Measurements from ENCODE around the gene MYH9. TPM values are rescaled to one million over a fixed set of nuclear protein-coding genes. Genes with fewer than 3 reads are reported as not detected.

The MYH9 gene
- total and polyA plus RNA-seq, 4 experiments from 2014 or later, result 17.3 to 734 (median 597) TPM

DNA sequence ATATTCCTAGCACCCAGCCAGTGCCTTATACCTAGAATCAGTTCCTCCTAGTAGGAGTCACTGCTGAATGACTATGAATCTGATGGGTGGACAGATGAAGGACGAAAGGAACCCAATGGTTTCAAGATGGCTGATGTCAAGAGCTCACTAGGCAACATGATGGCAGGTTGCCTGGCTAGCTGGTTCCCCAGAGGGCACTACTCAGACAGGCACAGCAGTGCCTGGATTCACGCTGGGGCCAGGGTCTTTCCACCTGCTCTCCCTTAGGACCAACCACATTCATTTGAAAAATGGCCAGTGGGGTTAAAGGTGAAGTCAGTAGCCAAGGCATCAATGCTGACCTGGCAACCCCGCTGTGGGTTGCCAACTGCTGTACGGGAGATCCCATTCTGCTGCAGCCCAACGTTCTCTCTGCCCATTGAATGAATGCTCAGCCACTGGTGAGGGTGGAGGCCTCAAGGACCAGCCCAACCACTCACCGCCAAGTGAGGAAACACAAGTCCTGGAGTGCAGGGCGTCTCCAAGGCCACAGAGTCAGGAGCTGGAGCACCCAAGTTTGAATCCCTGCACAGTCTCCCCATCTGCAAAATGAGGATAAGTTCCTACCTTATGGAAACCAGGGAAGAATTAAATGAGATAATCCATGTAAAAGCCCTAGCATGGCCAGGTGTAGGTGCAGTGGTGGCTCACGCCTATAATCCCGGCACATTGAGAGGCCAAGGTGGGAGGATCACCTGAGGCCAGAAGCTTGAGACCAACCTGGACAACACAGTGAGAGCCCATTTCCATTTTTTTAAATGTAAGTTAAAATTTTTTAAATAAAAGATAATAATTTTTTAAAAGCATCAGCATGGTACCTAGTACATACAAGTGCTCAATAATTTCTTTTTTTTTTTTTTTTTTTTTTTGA, 12.4 kb downstream of the MYH9 start:
- ChIA-PET POLR2A (ENCODE audit: partially characterized antibody) (interaction anchor here (0.6 to 59.9 kb wide), 6 partner anchors 3 to 732 kb away, joined by 3 to 2535 read pairs (median 20); partner anchors contain the start of gene MYH9), CTCF (ENCODE audit: partially characterized antibody) (interaction anchor here (0.6 to 6.7 kb wide), 10 partner anchors 9 to 95 kb away, joined by 3 to 54 read pairs (median 11); no protein-coding TSS in a partner anchor)
- peaks cover 99% of the 10 kb centered on the region for H3K4me1 ChIP-seq (ENCODE audit: insufficient read depth, low read length)
- Mint-ChIP-seq H3K27ac (peak overlapping the region; percentile 90 to 97 (median 93)), H3K4me3 (peak overlapping the region; percentile 61 to 82 (median 77)), H3K4me1 (peaks cover 68 to 98% (median 85%) of the 10 kb centered on the region in 4 donors), H3K27me3 (no peaks in the 10 kb centered on the region), H3K9me3 (peaks cover 0 to 2% (median 0%) of the 10 kb centered on the region in 8 donors), H3K36me3 (peaks cover 43 to 62% of the 10 kb centered on the region in 2 donors)
- intact Hi-C loops (cut with micrococcal nuclease), result no loop called here
- peak overlapping the region; percentile 57 for H3K27ac ChIP-seq (ENCODE audit: low read depth, low read length)
- peak overlapping the region in 1 of 2 donors; percentile 21 for H3K4me3 ChIP-seq (ENCODE audit: low read length in 2 of 2)
- H3K9me3 ChIP-seq (ENCODE audit: control insufficient read depth in 1 of 2, low read length in 2 of 2), result no peaks in the 10 kb centered on the region
- peaks cover 6% of the 10 kb centered on the region for H3K36me3 ChIP-seq (ENCODE audit: insufficient read depth, low read length)
- no peak for DNase-seq
- no peaks in the 10 kb centered on the region for H3K27me3 ChIP-seq (ENCODE audit: insufficient read depth, low read length)

DNA sequence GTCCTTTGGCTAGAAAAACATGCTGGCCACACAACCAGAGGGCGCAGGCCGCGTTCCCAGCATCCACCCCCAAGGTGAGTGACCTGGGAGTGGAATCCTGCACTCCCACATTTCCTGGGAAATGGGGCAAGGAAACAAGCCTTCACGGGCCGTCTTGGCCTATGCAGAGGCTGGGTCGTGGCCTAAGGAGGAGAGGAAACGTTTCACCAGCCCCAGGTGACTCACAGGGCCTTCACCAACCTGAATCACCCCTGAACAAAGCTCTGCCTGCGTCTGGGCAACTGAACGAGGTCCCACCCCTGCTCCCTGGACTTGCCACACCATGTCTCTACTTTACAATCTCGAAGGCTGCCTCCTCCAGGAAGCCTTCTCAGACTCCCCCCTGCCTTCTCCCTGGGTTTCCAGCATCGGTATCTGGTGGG, 13.2 kb downstream of the MYH9 start:
- peaks cover 71 to 98% (median 86%) of the 10 kb centered on the region in 4 donors for H3K4me1 Mint-ChIP-seq
- CTCF ChIA-PET (ENCODE audit: partially characterized antibody), result interaction anchor here (0.6 to 3.2 kb wide), 2 partner anchors 10 to 37 kb away, joined by 3 to 12 read pairs; no protein-coding TSS in a partner anchor
- H3K27me3 Mint-ChIP-seq, result no peaks in the 10 kb centered on the region
- H3K9me3 ChIP-seq (ENCODE audit: control insufficient read depth in 1 of 2, low read length in 2 of 2), result no peaks in the 10 kb centered on the region
- H3K4me3 Mint-ChIP-seq, result peak overlapping the region; percentile 6 to 82 (median 77)
- peak in 2 of 5 donors; percentile 2 to 84 for DNase-seq
- no peak overlapping the region for H3K4me3 ChIP-seq (ENCODE audit: low read length in 2 of 2)
- H3K27me3 ChIP-seq (ENCODE audit: insufficient read depth, low read length), result no peaks in the 10 kb centered on the region
- peaks cover 6% of the 10 kb centered on the region for H3K36me3 ChIP-seq (ENCODE audit: insufficient read depth, low read length)
- peaks cover 99% of the 10 kb centered on the region for H3K4me1 ChIP-seq (ENCODE audit: insufficient read depth, low read length)
- POLR2A ChIA-PET (ENCODE audit: partially characterized antibody), result interaction anchor here (6.7 to 59.9 kb wide), 3 partner anchors 3 to 80 kb away, joined by 36 to 2535 read pairs (median 2535); partner anchors contain the start of gene MYH9
- peaks cover 43 to 59% of the 10 kb centered on the region in 2 donors for H3K36me3 Mint-ChIP-seq
- intact Hi-C loops (cut with micrococcal nuclease), result no loop called here
- H3K27ac ChIP-seq (ENCODE audit: low read depth, low read length), result peak overlapping the region; percentile 57
- H3K27ac Mint-ChIP-seq, result peak overlapping the region; percentile 90 to 95 (median 93)
- peaks cover 0 to 2% (median 0%) of the 10 kb centered on the region in 8 donors for H3K9me3 Mint-ChIP-seq

DNA sequence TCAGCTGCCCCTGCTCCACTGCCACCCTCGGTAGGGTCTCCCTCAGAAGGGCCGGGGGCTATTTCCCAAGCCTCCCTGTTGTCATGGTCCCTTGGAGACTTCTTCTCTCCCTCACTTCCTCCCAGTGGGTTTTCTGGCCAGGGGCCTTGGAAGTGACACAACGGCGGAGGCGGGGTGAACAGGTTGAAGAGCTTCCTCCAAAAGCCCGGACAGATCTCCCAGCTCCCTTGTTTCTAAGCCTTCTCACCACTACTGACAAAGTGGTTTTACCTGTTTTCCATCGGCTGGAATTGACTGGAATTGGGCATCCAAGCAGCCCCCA, 14.5 kb downstream of the MYH9 start:
- DNase-seq, result peak in 1 of 5 donors; percentile 3
- H3K27ac ChIP-seq (ENCODE audit: low read depth, low read length), result peak overlapping the region; percentile 91
- H3K36me3 ChIP-seq (ENCODE audit: insufficient read depth, low read length), result peaks cover 6% of the 10 kb centered on the region
- H3K9me3 Mint-ChIP-seq, result peaks cover 0 to 2% (median 0%) of the 10 kb centered on the region in 8 donors
- peak overlapping the region; percentile 31 to 93 (median 82) for H3K4me3 Mint-ChIP-seq
- H3K4me1 Mint-ChIP-seq, result peaks cover 73 to 98% (median 87%) of the 10 kb centered on the region in 4 donors
- H3K27ac Mint-ChIP-seq, result peak overlapping the region; percentile 92 to 99 (median 98)
- no peaks in the 10 kb centered on the region for H3K27me3 Mint-ChIP-seq
- ChIA-PET POLR2A (ENCODE audit: partially characterized antibody) (interaction anchor here (36.2 to 59.9 kb wide), 2 partner anchors 1 to 22 kb away, joined by 2535 read pairs; partner anchors contain the start of gene MYH9), CTCF (ENCODE audit: partially characterized antibody) (interaction anchor here (1.4 to 3.8 kb wide), 2 partner anchors 12 to 32 kb away, joined by 3 to 12 read pairs; no protein-coding TSS in a partner anchor)
- peaks cover 42 to 60% of the 10 kb centered on the region in 2 donors for H3K36me3 Mint-ChIP-seq
- H3K9me3 ChIP-seq (ENCODE audit: control insufficient read depth in 1 of 2, low read length in 2 of 2), result no peaks in the 10 kb centered on the region
- H3K4me3 ChIP-seq (ENCODE audit: low read length in 2 of 2), result peak overlapping the region in 1 of 2 donors; percentile 24
- no peaks in the 10 kb centered on the region for H3K27me3 ChIP-seq (ENCODE audit: insufficient read depth, low read length)
- intact Hi-C loops (cut with micrococcal nuclease), result no loop called here
- H3K4me1 ChIP-seq (ENCODE audit: insufficient read depth, low read length), result peaks cover 99% of the 10 kb centered on the region

DNA sequence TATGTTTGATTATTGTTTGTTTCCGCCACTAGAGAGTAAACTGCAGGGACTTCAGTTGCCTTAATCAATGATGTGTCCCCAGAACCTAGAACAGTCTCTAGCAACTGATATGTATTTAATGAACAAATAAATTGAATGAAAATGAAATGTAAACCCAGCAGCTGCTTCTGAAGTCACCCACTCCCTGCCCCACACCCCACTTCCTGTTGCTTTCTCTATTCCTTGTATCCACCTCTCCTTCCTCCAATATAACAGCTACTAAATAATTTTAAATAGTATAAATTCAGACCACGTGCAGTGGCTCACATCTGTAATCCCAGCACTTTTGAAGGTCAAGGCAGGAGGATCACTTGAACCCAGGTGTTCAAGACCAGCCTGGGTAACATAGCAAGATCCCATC, 15.8 kb downstream of the MYH9 start:
- peak in 1 of 5 donors; percentile 3 for DNase-seq
- Mint-ChIP-seq H3K27me3 (no peaks in the 10 kb centered on the region), H3K4me3 (peak overlapping the region in 7 of 8 donors; percentile 84 to 93 (median 88)), H3K9me3 (peaks cover 0 to 2% (median 0%) of the 10 kb centered on the region in 8 donors), H3K36me3 (peaks cover 32 to 53% of the 10 kb centered on the region in 2 donors), H3K27ac (peak overlapping the region; percentile 92 to 99 (median 98)), H3K4me1 (peaks cover 73 to 98% (median 86%) of the 10 kb centered on the region in 4 donors)
- Histone ChIP-seq H3K27ac (ENCODE audit: low read depth, low read length) (peak overlapping the region; percentile 91), H3K4me3 (ENCODE audit: low read length in 2 of 2) (peak overlapping the region in 1 of 2 donors; percentile 26), H3K27me3 (ENCODE audit: insufficient read depth, low read length) (no peaks in the 10 kb centered on the region), H3K9me3 (ENCODE audit: control insufficient read depth in 1 of 2, low read length in 2 of 2) (no peaks in the 10 kb centered on the region), H3K4me1 (ENCODE audit: insufficient read depth, low read length) (peaks cover 100% of the 10 kb centered on the region), H3K36me3 (ENCODE audit: insufficient read depth, low read length) (peaks cover 10% of the 10 kb centered on the region)
- ChIA-PET CTCF (ENCODE audit: partially characterized antibody) (interaction anchor here (0.6 to 3.8 kb wide), 10 partner anchors 13 to 98 kb away, joined by 3 to 15 read pairs (median 4); partner anchors contain the start of gene MYH9), POLR2A (ENCODE audit: partially characterized antibody) (interaction anchor here (0.9 to 59.9 kb wide), 5 partner anchors 0 to 80 kb away, joined by 3 to 2535 read pairs (median 4); partner anchors contain the start of gene MYH9)
- intact Hi-C loops (cut with micrococcal nuclease), result no loop called here

DNA sequence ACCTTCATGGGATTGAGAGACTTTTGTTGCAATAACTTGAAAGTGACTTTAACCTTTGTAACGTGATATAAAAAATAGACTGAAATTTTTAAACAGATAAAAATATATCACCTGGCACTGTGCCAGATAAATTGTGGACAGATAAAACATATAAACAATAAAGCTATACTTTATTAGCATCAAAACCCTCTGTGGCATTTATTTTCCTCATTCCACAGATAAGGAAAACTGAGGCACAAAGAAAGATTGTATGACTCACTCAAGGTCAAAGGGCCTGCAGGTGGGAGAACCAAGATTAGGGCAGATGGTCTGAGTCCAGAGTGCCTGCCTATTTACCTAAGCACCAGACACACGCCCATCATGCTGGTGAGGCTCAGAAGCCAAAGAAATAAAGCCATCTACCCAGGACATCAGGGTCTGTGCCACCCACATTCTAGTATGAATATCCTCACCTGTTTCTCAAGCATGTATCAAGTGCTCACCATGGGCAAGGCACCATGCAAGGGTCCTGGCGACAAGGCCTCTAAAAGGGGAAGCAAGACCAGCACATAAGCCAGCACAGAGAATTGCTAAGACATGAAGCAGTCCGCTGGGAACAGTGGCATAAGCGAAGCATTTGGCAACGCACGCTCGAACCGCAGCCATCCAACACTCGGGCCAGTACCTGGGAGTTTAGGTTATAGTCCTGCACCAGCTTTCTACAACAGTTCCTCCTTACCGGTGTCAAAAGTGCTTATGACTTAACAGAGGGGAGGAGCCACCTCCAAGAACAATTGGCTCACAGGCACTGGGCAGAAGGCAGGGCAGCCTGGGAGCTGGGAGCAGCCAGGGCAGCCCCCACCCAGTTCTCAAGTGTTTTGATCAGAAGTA, 17.6 kb downstream of the MYH9 start:
- Mint-ChIP-seq H3K27ac (peak overlapping the region; percentile 92 to 99 (median 98)), H3K9me3 (peaks cover 0 to 2% (median 0%) of the 10 kb centered on the region in 8 donors), H3K4me1 (peaks cover 74 to 100% (median 87%) of the 10 kb centered on the region in 4 donors), H3K27me3 (no peaks in the 10 kb centered on the region), H3K4me3 (peak overlapping the region; percentile 84 to 93 (median 88)), H3K36me3 (peaks cover 34 to 54% of the 10 kb centered on the region in 2 donors)
- DNase-seq, result peak in 1 of 5 donors; percentile 65
- Histone ChIP-seq H3K9me3 (ENCODE audit: control insufficient read depth in 1 of 2, low read length in 2 of 2) (no peaks in the 10 kb centered on the region), H3K36me3 (ENCODE audit: insufficient read depth, low read length) (peaks cover 12% of the 10 kb centered on the region), H3K27me3 (ENCODE audit: insufficient read depth, low read length) (no peaks in the 10 kb centered on the region), H3K27ac (ENCODE audit: low read depth, low read length) (peak overlapping the region; percentile 91), H3K4me3 (ENCODE audit: low read length in 2 of 2) (peak overlapping the region in 1 of 2 donors; percentile 32), H3K4me1 (ENCODE audit: insufficient read depth, low read length) (peaks cover 100% of the 10 kb centered on the region)
- intact Hi-C loops (cut with micrococcal nuclease), result loop anchor here (1.0 to 5.0 kb wide), 4 partner anchors 7 to 38 kb away; no protein-coding TSS in a partner anchor
- ChIA-PET CTCF (ENCODE audit: partially characterized antibody) (interaction anchor here (0.6 to 3.8 kb wide), 12 partner anchors 9 to 116 kb away, joined by 3 to 15 read pairs (median 5); partner anchors contain the start of gene MYH9), POLR2A (ENCODE audit: partially characterized antibody) (interaction anchor here (0.6 to 59.9 kb wide), 8 partner anchors 2 to 403 kb away, joined by 3 to 2535 read pairs (median 5); partner anchors contain the start of gene MYH9)
